Measurements from ENCODE around the gene GLA.

DNA sequence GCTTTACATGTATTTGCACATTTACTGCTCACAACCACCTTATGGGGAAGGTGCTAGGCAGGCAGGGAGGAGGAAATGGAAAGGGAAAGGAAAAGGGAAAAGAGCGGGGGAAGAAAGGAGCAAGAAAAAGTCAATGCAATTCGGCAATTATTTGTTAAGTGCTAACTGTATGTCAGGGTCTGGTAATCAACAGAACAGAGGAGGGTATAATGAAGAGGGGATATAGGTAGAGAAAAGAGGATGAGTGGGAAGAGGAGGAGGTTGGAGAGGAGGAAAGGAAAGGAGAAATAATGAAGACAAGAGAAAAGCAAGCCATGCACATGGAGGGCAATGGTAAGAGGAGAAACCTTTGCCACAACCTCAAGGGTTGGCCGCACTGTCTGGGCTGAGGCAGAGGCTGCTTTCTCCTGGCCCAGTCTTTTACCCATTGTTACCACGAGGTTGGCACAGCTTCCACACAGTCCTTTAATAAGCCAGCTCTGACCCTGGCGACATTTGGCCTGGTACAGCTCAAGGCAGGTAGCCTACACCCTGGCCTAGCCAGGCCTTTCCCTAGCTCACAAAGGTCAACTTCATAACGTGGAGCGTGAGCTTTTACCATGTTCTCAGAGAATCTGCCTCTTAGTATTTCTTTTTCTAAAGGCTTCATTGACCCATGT, 22.6 kb downstream of the GLA start:
- no peak for TF ChIP-seq CTCF (IDR thresholded peaks at IDR 0.05)
- TF ChIP-seq EZH2 (IDR thresholded peaks at IDR 0.05) = no peak
